Endodermal cell (in vitro differentiated cells): ENCODE results near the gene CCR5AS.
"Not testable (repeated sequence)": the region's sequence is repeated elsewhere in the genome, so short reads cannot be mapped to it uniquely, and the experiment has no call there.

Experiments used
- DNase-seq: peaks from one replicate; pipeline ENCODE4 v3.0.0-alpha.2; 2017
- H3K27ac ChIP-seq: 2 replicates; pipeline ENCODE4 v1.5.1; 2013; ENCODE audit warnings: mild to moderate bottlenecking, low read depth, low read length, moderate library complexity
- H3K27me3 ChIP-seq: 2 replicates; pipeline ENCODE4 v1.6.1; 2013; ENCODE audit warnings: mild to moderate bottlenecking, low read length, moderate library complexity; ENCODE audit not compliant: insufficient read depth, control insufficient read depth, poor library complexity, severe bottlenecking
- H3K36me3 ChIP-seq: 2 replicates; pipeline ENCODE4 v1.7.0; 2013; ENCODE audit warnings: mild to moderate bottlenecking, low read length, moderate library complexity; ENCODE audit not compliant: control insufficient read depth, insufficient read depth
- H3K4me1 ChIP-seq: one replicate; pipeline ENCODE4 v1.7.0; 2013; ENCODE audit warnings: low read length; ENCODE audit not compliant: control insufficient read depth, insufficient read depth
- H3K4me3 ChIP-seq: 2 replicates; pipeline ENCODE4 v1.5.1; 2013; ENCODE audit warnings: mild to moderate bottlenecking, low read length, moderate library complexity
- H3K9ac ChIP-seq: 2 replicates; pipeline ENCODE4 v1.6.1; 2013; ENCODE audit warnings: mild to moderate bottlenecking, low read length, moderate library complexity; ENCODE audit not compliant: poor library complexity, severe bottlenecking; ENCODE audit errors: extremely low read depth
- H3K9me3 ChIP-seq: 2 replicates; pipeline ENCODE4 v1.6.1; 2013; ENCODE audit warnings: mild to moderate bottlenecking, low read length, moderate library complexity; ENCODE audit not compliant: control insufficient read depth
- H3K27ac Mint-ChIP-seq: 2 replicates; pipeline ENCODE4 v1.8.0; 2020; ENCODE audit warnings: mixed read lengths
- H3K27me3 Mint-ChIP-seq: 2 replicates; pipeline ENCODE4 v1.8.0; 2021; ENCODE audit warnings: mild to moderate bottlenecking, mixed read lengths; ENCODE audit not compliant: insufficient read depth
- H3K36me3 Mint-ChIP-seq: 2 replicates; pipeline ENCODE4 v1.8.0; 2020; ENCODE audit warnings: low read depth, mixed read lengths
- H3K4me1 Mint-ChIP-seq: 2 replicates; pipeline ENCODE4 v1.8.0; 2020; ENCODE audit warnings: mixed read lengths
- H3K4me3 Mint-ChIP-seq: 2 replicates; pipeline ENCODE4 v1.8.0; 2020; ENCODE audit warnings: mild to moderate bottlenecking, moderate library complexity, mixed read lengths
- H3K9me3 Mint-ChIP-seq: 2 replicates; pipeline ENCODE4 v1.8.0; 2020; ENCODE audit warnings: mild to moderate bottlenecking, mixed read lengths
- WGBS, 2 experiments: methylation state at CpG; one replicate each; pipeline versions ENCODE4 v1.1.5 to v1.1.7; 2013; ENCODE audit warnings: missing lambda C conversion rate in 2 of 2, mixed read lengths in 1 of 2; ENCODE audit not compliant: insufficient coverage in 1 of 2, insufficient read length in 1 of 2; 5-methylcytosine and 5-hydroxymethylcytosine counted together
- TF ChIP-seq, protein P1 (sequence below): fragments of 200-600 bp; sonication (generic); conservative IDR thresholded peaks from 2 replicates; pipeline ENCODE4 v1.5.0; 2021; ENCODE audit warnings: antibody characterized with exemption, mild to moderate bottlenecking

CCR5AS gene

DNA sequence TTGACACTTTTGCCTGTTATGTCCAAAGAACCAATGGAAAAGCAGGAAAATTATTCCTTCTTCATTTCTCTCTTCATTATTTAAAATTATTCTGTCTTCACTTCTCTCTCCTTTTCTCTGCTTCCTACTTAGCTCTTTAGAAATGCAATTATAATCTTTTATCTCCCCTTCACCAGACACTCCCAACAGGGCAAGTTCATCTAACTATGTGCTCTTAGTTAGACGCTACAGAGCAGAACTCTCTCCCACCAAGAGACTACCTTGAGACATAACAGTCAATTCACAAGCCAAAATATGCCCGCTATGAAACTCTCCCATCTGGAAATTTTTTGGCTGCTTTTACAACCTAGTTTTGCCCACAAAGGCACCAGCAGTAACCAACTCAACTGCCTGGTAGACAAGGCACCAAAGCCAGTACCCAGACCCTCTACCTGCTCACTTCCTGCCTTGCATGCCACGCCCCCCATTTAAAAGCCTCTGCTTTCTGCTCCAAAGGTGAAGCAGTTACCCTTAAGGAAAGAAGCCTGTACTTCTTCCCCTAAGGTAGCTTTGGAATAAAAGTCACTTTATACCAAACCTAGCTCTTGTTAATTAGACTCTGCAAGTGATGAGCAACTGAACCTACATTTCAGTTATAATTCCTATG, 28.3 kb upstream of the CCR5AS start:
- no peak overlapping the region for H3K4me3 ChIP-seq
- Mint-ChIP-seq H3K36me3 (no peaks in the 10 kb centered on the region), H3K27me3 (peaks cover 2% of the 10 kb centered on the region), H3K4me1 (no peaks in the 10 kb centered on the region), H3K9me3 (peaks cover 32% of the 10 kb centered on the region), H3K4me3 (no peak overlapping the region), H3K27ac (no peak overlapping the region)
- no peak for DNase-seq
- H3K27ac ChIP-seq, result no peak overlapping the region
- no peak overlapping the region for H3K9ac ChIP-seq
- TF ChIP-seq, protein P1, sequence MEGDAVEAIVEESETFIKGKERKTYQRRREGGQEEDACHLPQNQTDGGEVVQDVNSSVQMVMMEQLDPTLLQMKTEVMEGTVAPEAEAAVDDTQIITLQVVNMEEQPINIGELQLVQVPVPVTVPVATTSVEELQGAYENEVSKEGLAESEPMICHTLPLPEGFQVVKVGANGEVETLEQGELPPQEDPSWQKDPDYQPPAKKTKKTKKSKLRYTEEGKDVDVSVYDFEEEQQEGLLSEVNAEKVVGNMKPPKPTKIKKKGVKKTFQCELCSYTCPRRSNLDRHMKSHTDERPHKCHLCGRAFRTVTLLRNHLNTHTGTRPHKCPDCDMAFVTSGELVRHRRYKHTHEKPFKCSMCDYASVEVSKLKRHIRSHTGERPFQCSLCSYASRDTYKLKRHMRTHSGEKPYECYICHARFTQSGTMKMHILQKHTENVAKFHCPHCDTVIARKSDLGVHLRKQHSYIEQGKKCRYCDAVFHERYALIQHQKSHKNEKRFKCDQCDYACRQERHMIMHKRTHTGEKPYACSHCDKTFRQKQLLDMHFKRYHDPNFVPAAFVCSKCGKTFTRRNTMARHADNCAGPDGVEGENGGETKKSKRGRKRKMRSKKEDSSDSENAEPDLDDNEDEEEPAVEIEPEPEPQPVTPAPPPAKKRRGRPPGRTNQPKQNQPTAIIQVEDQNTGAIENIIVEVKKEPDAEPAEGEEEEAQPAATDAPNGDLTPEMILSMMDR, result no peak
- H3K36me3 ChIP-seq, result no peaks in the 10 kb centered on the region
- H3K9me3 ChIP-seq, result peaks cover 25% of the 10 kb centered on the region
- WGBS, 2 experiments, result 88 to 93% methylated on average over 2 to 3 of the region's 3 CpGs
- H3K27me3 ChIP-seq, result no peaks in the 10 kb centered on the region
- H3K4me1 ChIP-seq, result no peaks in the 10 kb centered on the region

DNA sequence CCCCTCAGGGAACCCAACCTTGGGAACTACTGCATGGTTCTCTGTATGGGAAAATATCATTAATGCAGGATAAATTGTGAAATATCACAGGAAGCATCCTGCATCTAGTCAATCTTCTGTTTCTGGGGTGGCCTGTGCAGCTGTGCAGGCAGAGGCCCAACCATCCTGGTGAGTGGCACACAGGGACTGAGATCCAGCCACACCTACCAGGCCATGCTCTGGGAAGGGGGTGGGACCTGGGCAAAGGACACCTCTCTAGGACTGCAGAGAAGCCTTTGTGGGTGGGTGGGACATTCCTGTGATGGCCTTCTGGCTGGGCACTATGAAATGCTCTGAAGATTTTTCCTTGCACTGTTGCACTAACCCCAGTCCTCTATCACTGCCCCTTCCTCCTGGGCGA, 27.0 kb upstream of the CCR5AS start:
- no peak for DNase-seq
- H3K27ac Mint-ChIP-seq, result no peak overlapping the region
- H3K27me3 Mint-ChIP-seq, result peaks cover 2% of the 10 kb centered on the region
- H3K36me3 ChIP-seq, result no peaks in the 10 kb centered on the region
- no peaks in the 10 kb centered on the region for H3K4me1 ChIP-seq
- no peak overlapping the region for H3K4me3 ChIP-seq
- 100% methylated on average over 1 of the region's 1 CpG; no CpG with 5 or more reads in 1 of the 2 experiments for WGBS, 2 experiments
- H3K36me3 Mint-ChIP-seq, result no peaks in the 10 kb centered on the region
- peaks cover 25% of the 10 kb centered on the region for H3K9me3 ChIP-seq
- H3K4me1 Mint-ChIP-seq, result no peaks in the 10 kb centered on the region
- no peak overlapping the region for H3K4me3 Mint-ChIP-seq
- peaks cover 32% of the 10 kb centered on the region for H3K9me3 Mint-ChIP-seq
- TF ChIP-seq, protein P1, result no peak
- H3K9ac ChIP-seq, result no peak overlapping the region
- H3K27me3 ChIP-seq, result no peaks in the 10 kb centered on the region
- H3K27ac ChIP-seq, result no peak overlapping the region

DNA sequence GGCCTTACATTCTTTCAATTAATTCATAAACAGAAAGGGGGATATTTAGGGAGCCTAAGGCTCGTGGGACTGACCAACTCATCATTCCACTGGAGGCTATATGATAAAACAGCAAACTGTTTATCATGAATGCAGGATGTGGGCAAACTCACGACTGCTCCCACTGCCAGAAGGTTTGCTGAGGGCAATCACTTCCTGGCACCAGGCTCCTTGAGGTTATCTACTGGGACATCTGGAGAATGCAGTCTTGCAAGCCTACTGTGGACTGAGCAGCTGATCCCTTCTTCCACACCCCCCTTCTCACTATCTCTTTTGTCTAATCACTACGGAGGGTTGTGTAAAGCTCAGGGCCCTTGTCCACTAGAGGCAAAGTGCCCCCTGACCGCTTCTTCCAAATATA, 26.3 kb upstream of the CCR5AS start:
- not testable (repeated sequence) for H3K36me3 ChIP-seq, H3K27me3 ChIP-seq, H3K4me1 Mint-ChIP-seq, H3K4me3 Mint-ChIP-seq, H3K27ac Mint-ChIP-seq, DNase-seq, H3K36me3 Mint-ChIP-seq, H3K27ac ChIP-seq, H3K9ac ChIP-seq, H3K27me3 Mint-ChIP-seq, H3K4me1 ChIP-seq, H3K4me3 ChIP-seq
- H3K9me3 Mint-ChIP-seq, result peaks cover 32% of the 10 kb centered on the region
- peaks cover 25% of the 10 kb centered on the region for H3K9me3 ChIP-seq
- 93 to 95% methylated on average over 2 to 4 of the region's 4 CpGs for WGBS, 2 experiments

DNA sequence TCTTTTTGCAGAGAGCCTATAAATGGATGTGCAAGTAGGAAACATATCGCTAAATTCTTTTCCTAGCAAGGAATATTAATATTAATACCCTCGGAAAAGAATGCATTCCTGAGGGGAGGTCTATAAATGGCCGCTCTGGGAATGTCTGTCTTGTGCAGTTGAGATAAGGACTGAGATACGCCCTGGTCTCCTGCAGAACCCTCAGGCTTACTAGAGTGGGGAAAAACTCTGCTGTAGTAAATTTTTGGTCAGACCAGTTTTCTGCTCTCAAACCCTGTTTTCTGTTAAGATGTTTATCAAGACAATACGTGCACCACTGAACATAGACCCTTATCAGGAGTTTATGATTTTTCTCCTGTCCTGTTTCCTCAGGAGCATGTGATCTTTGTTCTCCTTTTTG, 25.0 kb upstream of the CCR5AS start:
- H3K27me3 ChIP-seq, H3K9ac ChIP-seq, H3K4me3 Mint-ChIP-seq, H3K36me3 Mint-ChIP-seq, H3K27ac Mint-ChIP-seq, H3K36me3 ChIP-seq, H3K27ac ChIP-seq, DNase-seq, H3K27me3 Mint-ChIP-seq, H3K4me1 ChIP-seq, H3K4me3 ChIP-seq: not testable (repeated sequence)
- WGBS, 2 experiments, result 92 to 100% methylated on average over 2 to 5 of the region's 5 CpGs
- H3K9me3 ChIP-seq, result peaks cover 25% of the 10 kb centered on the region
- H3K4me1 Mint-ChIP-seq, result peaks cover 10% of the 10 kb centered on the region
- H3K9me3 Mint-ChIP-seq, result peaks cover 32% of the 10 kb centered on the region

DNA sequence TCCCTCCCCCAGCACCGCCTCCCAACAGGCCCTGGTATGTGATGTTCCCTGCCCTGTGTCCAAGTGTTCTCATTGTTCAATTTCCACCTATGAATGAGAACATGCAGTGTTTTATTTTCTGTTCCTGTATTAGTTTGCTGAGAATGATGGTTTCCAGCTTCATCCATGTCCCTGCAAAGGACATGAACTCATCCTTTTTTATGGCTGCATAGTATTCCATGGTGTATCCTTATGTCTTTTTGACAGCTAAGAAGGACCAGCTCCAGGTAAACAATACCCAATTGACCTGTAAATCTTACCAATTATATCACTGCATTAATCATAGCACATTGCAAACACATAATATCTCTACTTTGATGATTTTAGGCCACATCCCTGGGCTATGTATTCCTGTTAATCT, 24.0 kb upstream of the CCR5AS start:
- H3K4me3 ChIP-seq, H3K4me3 Mint-ChIP-seq, H3K4me1 ChIP-seq, H3K27ac ChIP-seq, H3K27me3 ChIP-seq, H3K27ac Mint-ChIP-seq, DNase-seq, H3K36me3 Mint-ChIP-seq, H3K27me3 Mint-ChIP-seq, H3K9ac ChIP-seq, H3K36me3 ChIP-seq: not testable (repeated sequence)
- peaks cover 32% of the 10 kb centered on the region for H3K9me3 Mint-ChIP-seq
- 77% methylated on average over 1 of the region's 1 CpG; no CpG with 5 or more reads in 1 of the 2 experiments for WGBS, 2 experiments
- H3K4me1 Mint-ChIP-seq, result peaks cover 13% of the 10 kb centered on the region
- peaks cover 25% of the 10 kb centered on the region for H3K9me3 ChIP-seq
